ENCODE results near the gene EVA1A. TPM values are rescaled to one million over a fixed set of nuclear protein-coding genes. Genes with fewer than 3 reads are reported as not detected.
"Not testable (repeated sequence)": the region's sequence is repeated elsewhere in the genome, so short reads cannot be mapped to it uniquely, and the experiment has no call there.

The EVA1A gene
- total RNA-seq, 1 donor from 2014 or later: 0.71 TPM

- no peak for DNase-seq (ENCODE audit: low spot score)
Observed at GRCh38 chr2:75489721-75490120, 71.0 kb downstream of the EVA1A start.

- DNase-seq (ENCODE audit: low spot score): no peak
Observed at GRCh38 chr2:75488157-75488556, 72.6 kb downstream of the EVA1A start.

- not testable (repeated sequence) for DNase-seq (ENCODE audit: low spot score)
Observed at GRCh38 chr2:75486735-75487134, 74.0 kb downstream of the EVA1A start.

- no peak for DNase-seq (ENCODE audit: low spot score)
Observed at GRCh38 chr2:75484840-75485239, 75.9 kb downstream of the EVA1A start.

GRCh38 chr2:75483878-75484277 lies 76.9 kb downstream of the EVA1A start:
- DNase-seq (ENCODE audit: low spot score): no peak

GRCh38 chr2:75482398-75482797 lies 78.3 kb downstream of the EVA1A start:
- DNase-seq (ENCODE audit: low spot score): no peak

- DNase-seq (ENCODE audit: low spot score): no peak
Observed at GRCh38 chr2:75480971-75481836, 79.5 kb downstream of the EVA1A start.

- not testable (repeated sequence) for DNase-seq (ENCODE audit: low spot score)
Observed at GRCh38 chr2:75477696-75478095, 83.0 kb downstream of the EVA1A start.

GRCh38 chr2:75476761-75477160 lies 84.0 kb downstream of the EVA1A start:
- no peak for DNase-seq (ENCODE audit: low spot score)

- no peak for DNase-seq (ENCODE audit: low spot score)
Observed at GRCh38 chr2:75475976-75476375, 84.8 kb downstream of the EVA1A start.

- DNase-seq (ENCODE audit: low spot score): no peak
Observed at GRCh38 chr2:75475049-75475448, 85.7 kb downstream of the EVA1A start.

GRCh38 chr2:75474115-75474514 lies 86.6 kb downstream of the EVA1A start:
- DNase-seq (ENCODE audit: low spot score): no peak

- no peak for DNase-seq (ENCODE audit: low spot score)
Observed at GRCh38 chr2:75466708-75467311, 93.9 kb downstream of the EVA1A start.

GRCh38 chr2:75465317-75465984 lies 95.3 kb downstream of the EVA1A start:
- DNase-seq (ENCODE audit: low spot score): no peak

- DNase-seq (ENCODE audit: low spot score): no peak
Observed at GRCh38 chr2:75464348-75464946, 96.3 kb downstream of the EVA1A start.

- no peak for DNase-seq (ENCODE audit: low spot score)
Observed at GRCh38 chr2:75462721-75463120, 98.0 kb downstream of the EVA1A start.

GRCh38 chr2:75462206-75462605 lies 98.5 kb downstream of the EVA1A start:
- DNase-seq (ENCODE audit: low spot score): no peak

- no peak for DNase-seq (ENCODE audit: low spot score)
Observed at GRCh38 chr2:75460630-75461029, 100.1 kb downstream of the EVA1A start.

GRCh38 chr2:75459565-75460310 lies 101.0 kb downstream of the EVA1A start:
- DNase-seq (ENCODE audit: low spot score): no peak

- DNase-seq (ENCODE audit: low spot score): no peak
Observed at GRCh38 chr2:75458201-75458600, 102.5 kb downstream of the EVA1A start.

- no peak for DNase-seq (ENCODE audit: low spot score)
Observed at GRCh38 chr2:75456825-75457224, 103.9 kb downstream of the EVA1A start.
